Activated T-helper 1 cell treated with Interleukin-2 at 50 U/mL for 16 hours (primary cell): Measurements from ENCODE around the gene CLPTM1L.
"Not testable (repeated sequence)": the region's sequence is repeated elsewhere in the genome, so short reads cannot be mapped to it uniquely, and the experiment has no call there.

Experiments used
- DNase-seq: peaks from one replicate; pipeline ENCODE4 v3.0.0-alpha.2; 2020; ENCODE audit warnings: low read depth

CLPTM1L gene

DNA sequence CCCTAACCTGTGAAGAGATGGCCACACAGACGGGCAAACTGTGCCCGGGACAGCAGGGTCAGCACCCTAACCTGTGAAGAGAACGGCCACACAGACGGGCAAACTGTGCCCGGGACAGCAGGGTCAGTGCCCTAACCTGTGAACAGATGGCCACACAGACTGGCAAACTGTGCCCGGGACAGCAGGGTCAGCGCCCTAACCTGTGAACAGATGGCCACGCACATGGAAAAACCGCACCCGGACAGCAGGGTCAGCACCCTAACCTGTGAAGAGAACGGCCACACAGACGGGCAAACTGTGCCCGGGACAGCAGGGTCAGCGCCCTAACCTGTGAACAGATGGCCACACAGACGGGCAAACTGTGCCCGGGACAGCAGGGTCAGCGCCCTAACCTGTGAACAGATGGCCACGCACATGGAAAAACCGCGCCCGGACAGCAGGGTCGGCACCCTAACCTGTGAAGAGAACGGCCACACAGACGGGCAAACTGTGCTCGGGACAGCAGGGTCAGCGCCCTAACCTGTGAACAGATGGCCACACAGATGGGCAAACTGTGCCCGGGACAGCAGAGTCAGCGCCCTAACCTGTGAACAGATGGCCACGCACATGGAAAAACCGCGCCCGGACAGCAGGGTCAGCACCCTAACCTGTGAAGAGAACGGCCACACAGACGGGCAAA, 5.6 kb downstream of the CLPTM1L start:
- not testable (repeated sequence) for DNase-seq

- DNase-seq: no peak
Measured at GRCh38 chr5:1338506-1339070, 6.3 kb downstream of the CLPTM1L start.

GRCh38 chr5:1338196-1338490, 6.8 kb downstream of the CLPTM1L start:
- DNase-seq: no peak

GRCh38 chr5:1337489-1338195, 7.3 kb downstream of the CLPTM1L start:
- DNase-seq: no peak

DNA sequence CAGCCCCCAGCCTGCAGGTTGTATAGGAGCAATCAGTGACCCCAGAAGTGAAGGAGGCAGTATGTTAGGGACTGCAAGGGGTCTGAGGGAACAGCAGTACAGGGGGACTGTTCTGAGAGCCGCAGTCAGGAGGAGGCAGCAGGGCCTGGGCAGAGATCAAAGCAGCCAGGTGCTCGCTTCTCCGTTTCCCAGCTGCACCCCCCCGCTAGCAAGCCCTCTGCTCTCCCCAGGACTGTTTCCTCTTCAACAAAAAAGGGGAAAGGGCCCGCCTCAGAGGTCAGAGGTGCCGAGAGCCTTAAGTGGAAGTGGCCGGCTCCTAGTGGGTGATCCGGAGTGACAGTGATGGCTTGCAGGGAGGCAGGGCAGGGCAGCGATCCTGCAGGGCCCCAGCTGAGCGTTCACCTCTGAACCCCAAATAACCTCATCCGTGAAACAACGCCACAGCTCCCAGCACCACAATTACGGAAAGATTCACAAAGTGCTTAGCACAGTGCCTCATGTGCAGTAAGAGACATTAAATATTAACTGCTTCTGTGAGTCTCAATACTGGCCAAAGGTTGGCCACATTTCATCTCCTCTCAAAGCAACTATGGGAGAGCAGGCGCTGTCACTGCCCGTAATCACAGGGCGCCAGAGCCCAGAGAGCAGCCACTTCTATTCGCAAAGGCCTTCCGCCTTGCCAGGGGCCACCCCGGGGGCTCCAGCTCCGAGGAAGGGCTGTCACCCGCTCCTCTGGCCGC, 8.0 kb downstream of the CLPTM1L start:
- no peak for DNase-seq

- no peak for DNase-seq
Measured at GRCh38 chr5:1336106-1336561, 8.8 kb downstream of the CLPTM1L start.

GRCh38 chr5:1335540-1336095, 9.3 kb downstream of the CLPTM1L start:
- no peak for DNase-seq

- no peak for DNase-seq
Measured at GRCh38 chr5:1334831-1335539, 9.9 kb downstream of the CLPTM1L start.

- no peak for DNase-seq
Measured at GRCh38 chr5:1333986-1334385, 10.9 kb downstream of the CLPTM1L start.

- DNase-seq: not testable (repeated sequence)
Measured at GRCh38 chr5:1333286-1333685, 11.6 kb downstream of the CLPTM1L start.

DNA sequence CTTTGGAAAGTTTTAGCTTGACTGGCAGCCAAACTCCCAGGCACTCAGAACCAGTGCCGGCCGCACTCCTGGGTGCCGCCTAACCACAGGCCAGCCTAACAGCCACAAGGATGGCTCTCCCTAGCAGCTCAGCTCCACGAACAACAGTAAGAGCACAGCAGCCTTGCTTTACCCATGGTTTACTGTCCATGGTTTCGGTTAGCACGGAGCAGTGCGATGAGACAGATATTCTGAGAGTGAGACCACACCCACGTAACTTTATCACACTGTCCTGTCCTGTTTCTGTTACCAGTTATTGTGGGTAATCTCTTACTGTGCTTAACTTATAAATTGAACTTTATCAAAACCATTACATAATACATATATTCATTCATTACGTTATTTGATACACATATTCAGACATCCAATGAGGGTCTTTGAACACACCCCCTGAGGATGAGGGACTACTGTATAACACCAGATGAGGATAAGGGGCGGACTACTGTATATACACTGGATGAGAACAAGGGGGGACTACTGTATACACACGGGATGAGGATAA, 12.4 kb downstream of the CLPTM1L start:
- no peak for DNase-seq

GRCh38 chr5:1331861-1332405, 13.0 kb downstream of the CLPTM1L start:
- no peak for DNase-seq

DNA sequence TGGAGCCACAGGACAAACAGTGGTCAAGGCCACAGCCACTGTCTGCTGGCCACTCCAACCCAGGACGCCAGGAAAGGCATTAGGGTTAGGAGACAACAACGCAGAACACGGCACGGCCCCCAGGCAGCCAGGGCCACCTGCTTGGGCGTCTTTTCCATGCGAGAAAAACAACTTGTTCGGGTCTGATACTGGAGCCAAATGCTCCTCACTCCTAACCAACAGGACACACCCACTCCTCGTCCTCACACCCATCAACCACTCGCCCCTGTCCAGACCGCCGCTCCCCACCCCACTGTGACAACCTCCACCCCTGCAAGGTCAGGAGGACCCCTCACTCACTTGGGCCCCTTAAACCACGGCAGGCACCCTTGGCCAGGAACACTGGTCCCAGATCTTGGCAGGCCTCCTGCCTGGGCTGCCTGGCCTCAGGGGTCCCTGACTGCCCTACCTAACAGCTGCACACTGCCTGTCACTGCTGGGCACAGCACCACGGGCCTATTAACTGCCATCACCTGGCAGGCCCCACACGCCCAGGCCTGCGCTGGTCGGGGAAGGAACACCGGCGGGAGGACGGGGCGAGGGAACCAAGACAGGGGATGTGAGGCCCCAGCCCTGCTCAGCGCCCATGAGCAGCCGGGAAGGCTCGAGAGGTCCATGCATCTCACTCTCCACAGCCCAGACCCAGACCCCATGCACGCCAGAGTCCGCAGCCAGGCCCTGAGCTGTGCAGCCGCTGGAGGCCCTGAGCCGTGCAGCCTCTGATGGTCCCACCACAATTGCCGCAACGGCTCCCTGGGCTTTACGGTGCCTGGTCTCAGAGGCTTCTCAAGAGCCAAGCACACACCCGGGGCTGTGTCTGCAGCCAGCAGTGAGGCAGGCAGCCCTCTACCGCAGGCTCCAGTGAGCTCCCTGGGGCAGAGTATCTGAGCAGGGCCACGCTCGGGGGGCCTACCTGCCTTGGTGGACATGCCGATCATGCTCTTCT, 13.8 kb downstream of the CLPTM1L start:
- no peak for DNase-seq

DNA sequence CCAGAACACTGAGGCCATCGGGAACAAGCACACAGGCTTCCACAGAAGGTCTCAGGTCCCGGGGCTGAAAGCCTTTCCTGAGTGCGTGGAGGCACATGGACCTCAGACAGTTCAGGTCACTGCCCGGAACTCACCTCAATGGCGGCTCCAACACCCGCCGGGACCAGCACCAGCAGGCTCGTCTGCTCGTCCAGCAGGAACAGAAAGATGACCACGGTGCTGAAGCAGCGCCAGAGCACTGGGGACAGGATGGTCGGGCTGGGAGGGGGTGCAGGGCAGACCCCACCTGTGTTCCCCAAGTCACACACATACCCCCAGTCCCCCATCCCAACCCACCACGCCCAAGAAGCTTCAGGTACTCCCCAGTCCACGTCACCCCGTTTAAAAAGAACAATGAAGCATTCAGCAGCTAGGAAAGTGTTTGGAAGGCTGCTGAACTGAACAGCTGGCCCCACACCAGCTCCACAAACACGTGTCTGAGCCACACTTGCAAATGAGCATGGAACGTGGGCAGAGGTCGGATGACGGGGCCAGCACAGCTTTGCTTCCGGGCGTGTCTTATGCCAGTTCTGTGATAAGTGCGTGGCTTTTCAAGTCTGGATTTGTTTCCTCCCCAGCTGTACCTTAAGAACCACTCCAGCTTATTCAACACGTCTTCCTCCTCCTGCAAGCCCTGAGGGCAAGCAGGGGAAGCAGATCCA, 14.6 kb downstream of the CLPTM1L start:
- DNase-seq: no peak

DNA sequence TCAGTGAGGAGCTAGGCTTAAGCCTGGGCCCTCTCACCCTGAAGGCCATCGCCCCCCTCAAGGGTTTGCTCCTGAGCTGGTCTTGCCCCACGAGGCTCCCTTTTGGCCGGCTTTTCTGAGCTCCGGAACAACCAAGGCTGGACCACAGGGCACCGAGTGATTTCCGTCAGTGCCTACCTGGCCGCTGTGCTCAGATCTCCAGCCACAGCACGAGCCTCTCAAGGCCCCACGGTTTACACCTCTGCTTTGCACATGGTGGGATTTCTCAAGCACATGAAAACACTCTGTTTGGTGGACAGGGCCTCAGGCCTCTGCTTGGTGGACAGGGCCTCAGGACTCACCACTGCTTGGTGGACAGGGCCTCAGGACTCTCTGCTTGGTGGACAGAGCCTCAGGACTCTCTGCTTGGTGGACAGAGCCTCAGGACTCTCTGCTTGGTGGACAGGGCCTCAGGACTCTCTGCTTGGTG, 15.8 kb downstream of the CLPTM1L start:
- no peak for DNase-seq

- DNase-seq: not testable (repeated sequence)
Measured at GRCh38 chr5:1328237-1329110, 16.4 kb downstream of the CLPTM1L start.

DNA sequence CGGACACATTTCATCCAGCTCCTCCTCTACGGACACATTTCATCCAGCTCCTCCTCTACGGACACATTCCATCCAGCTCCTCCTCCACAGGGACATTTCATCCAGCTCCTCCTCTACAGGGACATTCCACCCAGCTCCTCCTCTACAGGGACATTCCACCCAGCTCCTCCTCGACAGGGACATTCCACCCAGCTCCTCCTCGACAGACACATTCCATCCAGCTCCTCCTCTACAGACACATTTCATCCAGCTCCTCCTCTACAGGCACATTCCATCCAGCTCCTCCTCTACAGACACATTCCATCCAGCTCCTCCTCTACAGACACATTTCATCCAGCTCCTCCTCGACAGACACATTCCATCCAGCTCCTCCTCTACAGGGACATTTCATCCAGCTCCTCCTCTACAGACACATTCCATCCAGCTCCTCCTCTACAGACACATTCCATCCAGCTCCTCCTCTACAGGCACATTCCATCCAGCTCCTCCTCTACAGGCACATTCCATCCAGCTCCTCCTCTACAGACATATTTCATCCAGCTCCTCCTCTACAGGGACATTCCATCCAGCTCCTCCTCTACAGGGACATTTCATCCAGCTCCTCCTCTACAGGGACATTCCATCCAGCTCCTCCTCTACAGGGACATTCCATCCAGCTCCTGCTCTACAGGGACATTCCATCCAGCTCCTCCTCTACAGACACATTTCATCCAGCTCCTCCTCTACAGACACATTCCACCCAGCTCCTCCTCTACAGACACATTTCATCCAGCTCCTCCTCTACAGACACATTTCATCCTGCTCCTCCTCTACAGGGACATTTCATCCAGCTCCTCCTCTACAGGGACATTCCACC, 17.8 kb downstream of the CLPTM1L start:
- not testable (repeated sequence) for DNase-seq
